HEK293 (cell line): ENCODE data around the gene MVD.
A peak's percentile ranks its signal among the peaks of the same experiment; 100 is the strongest.

Experiments used
- CTCF ChIA-PET: fragments of 350-600 bp; formaldehyde crosslinking; extraction: SDS; loops from one replicate; lab custom pipeline; 2021; ENCODE audit warnings: antibody characterized with exemption; lab: Yijun Ruan, JAX
- POLR2A ChIA-PET: fragments of 300-600 bp; formaldehyde crosslinking; extraction: SDS; loops from one replicate; lab custom pipeline; 2020; ENCODE audit warnings: antibody characterized with exemption, inconsistent platforms; lab: Yijun Ruan, JAX
- H3K27ac ChIP-seq: fragments of 200-500 bp; sonication (Bioruptor generic); 2 replicates; pipeline ENCODE4 v1.5.1; 2014; ENCODE audit warnings: low read depth, low read length, control low read depth, inconsistent platforms; ENCODE audit errors: extremely low read depth
- H3K36me3 ChIP-seq, 2 experiments: fragments of 200-500 bp in 1 of 2; sonication (Bioruptor generic) in 1 of 2; 1 replicate in 1 of 2; 2 replicates in 1 of 2; pipeline ENCODE4 v1.5.1; 2014 to 2017; ENCODE audit warnings: inconsistent platforms in 2 of 2, low read length in 2 of 2; ENCODE audit not compliant: control insufficient read depth in 2 of 2, insufficient read depth in 1 of 2
- H3K4me1 ChIP-seq: fragments of 200-500 bp; sonication (Bioruptor generic); 2 replicates; pipeline ENCODE4 v1.5.1; 2014; ENCODE audit warnings: mild to moderate bottlenecking, low read length, inconsistent platforms; ENCODE audit not compliant: control insufficient read depth, insufficient read depth
- H3K4me3 ChIP-seq: 2 replicates; pipeline ENCODE4 v1.5.1; 2011; ENCODE audit warnings: low read depth, mild to moderate bottlenecking, control low read depth, low read length, moderate library complexity
- H3K9me3 ChIP-seq: fragments of 200-500 bp; sonication (Bioruptor generic); 2 replicates; pipeline ENCODE4 v1.5.1; 2014; ENCODE audit warnings: low read depth, low read length, inconsistent platforms; ENCODE audit not compliant: control insufficient read depth, insufficient read depth
- BCL11B ChIP-seq: fragments of 450-650 bp; formaldehyde crosslinking; IDR thresholded peaks from 2 replicates; pipeline ENCODE4 v1.5.1; 2016; ENCODE audit warnings: low read depth, missing biosample characterization, missing genetic modification characterization
- EGR2 ChIP-seq: fragments of 450-650 bp; formaldehyde crosslinking; IDR thresholded peaks from 2 replicates; pipeline ENCODE4 v1.5.1; 2016; ENCODE audit warnings: low read depth, missing biosample characterization, missing genetic modification characterization
- GLIS1 ChIP-seq: fragments of 450-650 bp; formaldehyde crosslinking; IDR thresholded peaks from 2 replicates; pipeline ENCODE4 v1.5.1; 2016; ENCODE audit warnings: missing biosample characterization, missing genetic modification characterization
- GLIS2 ChIP-seq: fragments of 450-650 bp; formaldehyde crosslinking; IDR thresholded peaks from 2 replicates; pipeline ENCODE4 v1.5.1; 2016; ENCODE audit warnings: missing biosample characterization, missing genetic modification characterization
- IKZF3 ChIP-seq: fragments of 450-650 bp; IDR thresholded peaks from 2 replicates; pipeline ENCODE4 v1.5.0; 2018; ENCODE audit warnings: missing biosample characterization, mild to moderate bottlenecking, missing genetic modification characterization, moderate library complexity
- KLF16 ChIP-seq: fragments of 450-650 bp; formaldehyde crosslinking; IDR thresholded peaks from 2 replicates; pipeline ENCODE4 v1.5.1; 2017; ENCODE audit warnings: missing biosample characterization, missing genetic modification characterization
- ZEB2 ChIP-seq: fragments of 450-650 bp; formaldehyde crosslinking; IDR thresholded peaks from 2 replicates; pipeline ENCODE4 v1.5.1; 2016; ENCODE audit warnings: missing biosample characterization, missing genetic modification characterization
- ZIC2 ChIP-seq: fragments of 450-650 bp; formaldehyde crosslinking; IDR thresholded peaks from 2 replicates; pipeline ENCODE4 v1.5.1; 2016; ENCODE audit warnings: missing biosample characterization, missing genetic modification characterization
- ZNF202 ChIP-seq: fragments of 450-650 bp; formaldehyde crosslinking; IDR thresholded peaks from 2 replicates; pipeline ENCODE4 v1.5.1; 2016; ENCODE audit warnings: missing biosample characterization, missing genetic modification characterization, borderline replicate concordance
- ZNF239 ChIP-seq: fragments of 450-650 bp; formaldehyde crosslinking; IDR thresholded peaks from 2 replicates; pipeline ENCODE4 v1.5.1; 2016; ENCODE audit warnings: missing biosample characterization, missing genetic modification characterization
- ZNF335 ChIP-seq: fragments of 450-650 bp; formaldehyde crosslinking; conservative IDR thresholded peaks from 2 replicates; pipeline ENCODE4 v1.5.1; 2016; ENCODE audit warnings: missing biosample characterization, missing genetic modification characterization
- ZNF391 ChIP-seq: fragments of 450-650 bp; formaldehyde crosslinking; IDR thresholded peaks from 2 replicates; pipeline ENCODE4 v1.5.1; 2016; ENCODE audit warnings: low read depth, missing biosample characterization, missing genetic modification characterization, borderline replicate concordance
- ZNF48 ChIP-seq: fragments of 450-650 bp; formaldehyde crosslinking; IDR thresholded peaks from 2 replicates; pipeline ENCODE4 v1.5.1; 2016; ENCODE audit warnings: missing biosample characterization, missing genetic modification characterization
- ZNF629 ChIP-seq: fragments of 450-650 bp; formaldehyde crosslinking; IDR thresholded peaks from 2 replicates; pipeline ENCODE4 v1.5.1; 2017; ENCODE audit warnings: missing biosample characterization, missing genetic modification characterization
- ZNF768 ChIP-seq: fragments of 450-650 bp; formaldehyde crosslinking; IDR thresholded peaks from 2 replicates; pipeline ENCODE4 v1.5.1; 2018; ENCODE audit warnings: missing biosample characterization, mild to moderate bottlenecking, missing genetic modification characterization
- ZSCAN30 ChIP-seq: fragments of 450-650 bp; IDR thresholded peaks from 2 replicates; pipeline ENCODE4 v1.5.1; 2018; ENCODE audit warnings: missing biosample characterization, mild to moderate bottlenecking, missing genetic modification characterization, moderate library complexity
- ZXDB ChIP-seq: fragments of 450-650 bp; formaldehyde crosslinking; IDR thresholded peaks from 2 replicates; pipeline ENCODE4 v1.5.1; 2016; ENCODE audit warnings: missing biosample characterization, missing genetic modification characterization
- TF ChIP-seq, protein P1 (sequence below): IDR thresholded peaks from 2 replicates; pipeline ENCODE4 v1.6.1; 2011; ENCODE audit warnings: mild to moderate bottlenecking, low read depth, low read length, borderline replicate concordance
- TF ChIP-seq, protein P2 (sequence below): fragments of 450-650 bp; formaldehyde crosslinking; optimal IDR thresholded peaks from 2 replicates; pipeline ENCODE3; 2016; ENCODE audit warnings: missing biosample characterization, mild to moderate bottlenecking, missing genetic modification characterization
- TF ChIP-seq, protein P3 (sequence below): fragments of 450-650 bp; formaldehyde crosslinking; IDR thresholded peaks from 2 replicates; pipeline ENCODE4 v1.5.1; 2017; ENCODE audit warnings: missing biosample characterization, missing genetic modification characterization
- TF ChIP-seq, protein P4 (sequence below): fragments of 450-650 bp; formaldehyde crosslinking; IDR thresholded peaks from 2 replicates; pipeline ENCODE4 v1.5.1; 2016; ENCODE audit warnings: missing biosample characterization, missing genetic modification characterization
- TF ChIP-seq, protein P5 (sequence below): fragments of 450-650 bp; formaldehyde crosslinking; IDR thresholded peaks from 2 replicates; pipeline ENCODE4 v1.5.1; 2016; ENCODE audit warnings: missing biosample characterization, missing genetic modification characterization
- TF ChIP-seq, protein P6 (sequence below): fragments of 450-650 bp; formaldehyde crosslinking; IDR thresholded peaks from 2 replicates; pipeline ENCODE4 v1.5.1; 2016; ENCODE audit warnings: missing biosample characterization, missing genetic modification characterization, borderline replicate concordance

Gene MVD

DNA sequence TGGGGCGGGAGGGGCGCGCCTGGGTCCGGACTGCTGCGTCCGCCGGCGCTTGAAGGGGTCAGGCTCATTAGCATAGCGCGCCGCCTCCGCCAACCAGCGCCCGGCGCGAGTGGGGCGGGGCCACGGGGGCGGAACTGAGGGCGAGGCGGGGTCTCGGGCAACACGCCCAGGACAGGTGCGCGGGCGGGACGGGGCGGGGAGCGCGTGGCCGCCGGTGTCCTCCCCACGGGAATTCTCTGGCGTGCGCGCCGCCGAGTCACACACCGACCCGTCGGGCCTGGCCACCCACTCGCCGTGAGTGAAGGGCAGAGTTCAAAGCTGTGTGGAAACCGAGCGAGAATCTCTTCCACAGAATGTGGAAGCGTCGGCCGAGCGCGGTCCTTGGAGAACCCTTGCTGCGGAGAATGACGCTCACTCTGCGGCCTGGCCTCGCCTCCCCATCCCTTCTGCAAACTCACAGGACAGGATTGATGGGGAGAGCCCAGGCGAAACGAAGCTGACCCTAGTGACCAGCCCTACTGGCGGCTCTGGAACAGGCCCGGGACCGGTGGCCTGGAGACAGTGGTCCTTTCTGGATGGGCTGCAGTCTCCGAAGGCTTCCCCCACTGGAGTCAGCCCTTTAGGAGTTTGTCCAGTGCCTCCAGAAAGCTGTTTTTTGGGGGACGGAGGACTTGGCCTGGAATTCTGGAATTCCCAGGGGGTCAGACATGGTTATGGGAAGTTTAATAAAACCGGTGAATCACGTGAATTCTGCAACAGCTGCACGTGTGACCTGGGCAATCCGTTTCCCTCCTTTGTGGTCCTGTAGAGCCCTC lies 23.8 kb upstream of the MVD start, which contains the start of gene SNAI3 (continued):
- TF ChIP-seq IKZF3 (tag by site-specific recombination) (0 out of 2 replicates have a peak, but pooled peaks have one; percentile 5), ZNF48 (tag by site-specific recombination) (no peak), ZEB2 (tag by site-specific recombination) (peak; percentile 53; the same call in 1 of the 2 replicates), ZNF202 (no peak), ZNF239 (tag by site-specific recombination) (no peak), ZNF391 (tag by site-specific recombination) (no peak), GLIS2 (tag by site-specific recombination) (peak; percentile 1; the same call in 1 of the 2 replicates), ZXDB (tag by site-specific recombination) (no peak), ZSCAN30 (0 out of 2 replicates have a peak, but pooled peaks have one; percentile 27), EGR2 (tag by site-specific recombination) (peak; percentile 65), BCL11B (no peak), ZNF768 (tag by site-specific recombination) (no peak)
- TF ChIP-seq, protein P1, sequence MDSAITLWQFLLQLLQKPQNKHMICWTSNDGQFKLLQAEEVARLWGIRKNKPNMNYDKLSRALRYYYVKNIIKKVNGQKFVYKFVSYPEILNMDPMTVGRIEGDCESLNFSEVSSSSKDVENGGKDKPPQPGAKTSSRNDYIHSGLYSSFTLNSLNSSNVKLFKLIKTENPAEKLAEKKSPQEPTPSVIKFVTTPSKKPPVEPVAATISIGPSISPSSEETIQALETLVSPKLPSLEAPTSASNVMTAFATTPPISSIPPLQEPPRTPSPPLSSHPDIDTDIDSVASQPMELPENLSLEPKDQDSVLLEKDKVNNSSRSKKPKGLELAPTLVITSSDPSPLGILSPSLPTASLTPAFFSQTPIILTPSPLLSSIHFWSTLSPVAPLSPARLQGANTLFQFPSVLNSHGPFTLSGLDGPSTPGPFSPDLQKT: no peak
- TF ChIP-seq, protein P2, sequence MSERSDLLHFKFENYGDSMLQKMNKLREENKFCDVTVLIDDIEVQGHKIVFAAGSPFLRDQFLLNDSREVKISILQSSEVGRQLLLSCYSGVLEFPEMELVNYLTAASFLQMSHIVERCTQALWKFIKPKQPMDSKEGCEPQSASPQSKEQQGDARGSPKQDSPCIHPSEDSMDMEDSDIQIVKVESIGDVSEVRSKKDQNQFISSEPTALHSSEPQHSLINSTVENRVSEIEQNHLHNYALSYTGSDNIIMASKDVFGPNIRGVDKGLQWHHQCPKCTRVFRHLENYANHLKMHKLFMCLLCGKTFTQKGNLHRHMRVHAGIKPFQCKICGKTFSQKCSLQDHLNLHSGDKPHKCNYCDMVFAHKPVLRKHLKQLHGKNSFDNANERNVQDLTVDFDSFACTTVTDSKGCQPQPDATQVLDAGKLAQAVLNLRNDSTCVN (tag by site-specific recombination): peak; percentile 87
- TF ChIP-seq, protein P3, sequence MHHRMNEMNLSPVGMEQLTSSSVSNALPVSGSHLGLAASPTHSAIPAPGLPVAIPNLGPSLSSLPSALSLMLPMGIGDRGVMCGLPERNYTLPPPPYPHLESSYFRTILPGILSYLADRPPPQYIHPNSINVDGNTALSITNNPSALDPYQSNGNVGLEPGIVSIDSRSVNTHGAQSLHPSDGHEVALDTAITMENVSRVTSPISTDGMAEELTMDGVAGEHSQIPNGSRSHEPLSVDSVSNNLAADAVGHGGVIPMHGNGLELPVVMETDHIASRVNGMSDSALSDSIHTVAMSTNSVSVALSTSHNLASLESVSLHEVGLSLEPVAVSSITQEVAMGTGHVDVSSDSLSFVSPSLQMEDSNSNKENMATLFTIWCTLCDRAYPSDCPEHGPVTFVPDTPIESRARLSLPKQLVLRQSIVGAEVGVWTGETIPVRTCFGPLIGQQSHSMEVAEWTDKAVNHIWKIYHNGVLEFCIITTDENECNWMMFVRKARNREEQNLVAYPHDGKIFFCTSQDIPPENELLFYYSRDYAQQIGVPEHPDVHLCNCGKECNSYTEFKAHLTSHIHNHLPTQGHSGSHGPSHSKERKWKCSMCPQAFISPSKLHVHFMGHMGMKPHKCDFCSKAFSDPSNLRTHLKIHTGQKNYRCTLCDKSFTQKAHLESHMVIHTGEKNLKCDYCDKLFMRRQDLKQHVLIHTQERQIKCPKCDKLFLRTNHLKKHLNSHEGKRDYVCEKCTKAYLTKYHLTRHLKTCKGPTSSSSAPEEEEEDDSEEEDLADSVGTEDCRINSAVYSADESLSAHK (tag by site-specific recombination): no peak

DNA sequence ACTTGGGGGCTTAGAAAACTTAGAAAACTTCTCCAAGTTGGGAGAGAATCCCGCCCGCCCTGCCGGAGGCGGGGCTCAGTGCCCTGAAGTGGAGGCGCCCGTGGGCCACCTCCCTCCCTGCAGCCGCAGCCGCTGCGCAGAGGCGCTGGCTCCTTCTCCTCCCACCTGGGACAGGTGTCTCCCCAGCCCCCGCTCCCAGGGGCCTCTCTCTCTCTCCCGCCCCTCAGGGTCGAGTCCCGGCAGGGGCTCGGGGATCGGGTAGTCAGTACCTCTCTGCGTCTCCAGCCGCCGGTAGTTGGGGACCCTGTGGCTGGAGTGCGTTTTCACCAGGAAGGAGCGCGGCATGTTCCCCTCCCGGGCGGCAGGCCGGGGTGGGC lies 23.2 kb upstream of the MVD start:
- peaks cover 9% of the 10 kb centered on the region; the same call in 1 of the 2 replicates for H3K4me1 ChIP-seq
- no peaks in the 10 kb centered on the region for H3K9me3 ChIP-seq
- H3K4me3 ChIP-seq: peak overlapping the region; percentile 43
- CTCF ChIA-PET: interaction anchor here (1.2 to 1.5 kb wide), 2 partner anchors 13 to 14 kb away, joined by 3 read pairs; no protein-coding TSS in a partner anchor
- H3K36me3 ChIP-seq: no peaks in the 10 kb centered on the region
- H3K27ac ChIP-seq: no peak overlapping the region
- POLR2A ChIA-PET: no interaction called here
- no peak for TF ChIP-seq ZNF629
- peak; percentile 67 for TF ChIP-seq ZNF335 (tag by site-specific recombination)
- TF ChIP-seq, protein P4, sequence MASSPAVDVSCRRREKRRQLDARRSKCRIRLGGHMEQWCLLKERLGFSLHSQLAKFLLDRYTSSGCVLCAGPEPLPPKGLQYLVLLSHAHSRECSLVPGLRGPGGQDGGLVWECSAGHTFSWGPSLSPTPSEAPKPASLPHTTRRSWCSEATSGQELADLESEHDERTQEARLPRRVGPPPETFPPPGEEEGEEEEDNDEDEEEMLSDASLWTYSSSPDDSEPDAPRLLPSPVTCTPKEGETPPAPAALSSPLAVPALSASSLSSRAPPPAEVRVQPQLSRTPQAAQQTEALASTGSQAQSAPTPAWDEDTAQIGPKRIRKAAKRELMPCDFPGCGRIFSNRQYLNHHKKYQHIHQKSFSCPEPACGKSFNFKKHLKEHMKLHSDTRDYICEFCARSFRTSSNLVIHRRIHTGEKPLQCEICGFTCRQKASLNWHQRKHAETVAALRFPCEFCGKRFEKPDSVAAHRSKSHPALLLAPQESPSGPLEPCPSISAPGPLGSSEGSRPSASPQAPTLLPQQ (tag by site-specific recombination): 0 out of 2 replicates have a peak, but pooled peaks have one; percentile 14
- peak; percentile 50; the same call in 1 of the 2 replicates for TF ChIP-seq GLIS2 (tag by site-specific recombination)
- TF ChIP-seq, protein P5, sequence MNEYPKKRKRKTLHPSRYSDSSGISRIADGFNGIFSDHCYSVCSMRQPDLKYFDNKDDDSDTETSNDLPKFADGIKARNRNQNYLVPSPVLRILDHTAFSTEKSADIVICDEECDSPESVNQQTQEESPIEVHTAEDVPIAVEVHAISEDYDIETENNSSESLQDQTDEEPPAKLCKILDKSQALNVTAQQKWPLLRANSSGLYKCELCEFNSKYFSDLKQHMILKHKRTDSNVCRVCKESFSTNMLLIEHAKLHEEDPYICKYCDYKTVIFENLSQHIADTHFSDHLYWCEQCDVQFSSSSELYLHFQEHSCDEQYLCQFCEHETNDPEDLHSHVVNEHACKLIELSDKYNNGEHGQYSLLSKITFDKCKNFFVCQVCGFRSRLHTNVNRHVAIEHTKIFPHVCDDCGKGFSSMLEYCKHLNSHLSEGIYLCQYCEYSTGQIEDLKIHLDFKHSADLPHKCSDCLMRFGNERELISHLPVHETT: no peak
- TF ChIP-seq KLF16: 0 out of 2 replicates have a peak, but pooled peaks have one; percentile 6
- peak; percentile 56; the same call in 1 of the 2 replicates for TF ChIP-seq ZIC2 (tag by site-specific recombination)
- TF ChIP-seq GLIS1 (tag by site-specific recombination): peak; percentile 34; the same call in 1 of the 2 replicates
- TF ChIP-seq, protein P6, sequence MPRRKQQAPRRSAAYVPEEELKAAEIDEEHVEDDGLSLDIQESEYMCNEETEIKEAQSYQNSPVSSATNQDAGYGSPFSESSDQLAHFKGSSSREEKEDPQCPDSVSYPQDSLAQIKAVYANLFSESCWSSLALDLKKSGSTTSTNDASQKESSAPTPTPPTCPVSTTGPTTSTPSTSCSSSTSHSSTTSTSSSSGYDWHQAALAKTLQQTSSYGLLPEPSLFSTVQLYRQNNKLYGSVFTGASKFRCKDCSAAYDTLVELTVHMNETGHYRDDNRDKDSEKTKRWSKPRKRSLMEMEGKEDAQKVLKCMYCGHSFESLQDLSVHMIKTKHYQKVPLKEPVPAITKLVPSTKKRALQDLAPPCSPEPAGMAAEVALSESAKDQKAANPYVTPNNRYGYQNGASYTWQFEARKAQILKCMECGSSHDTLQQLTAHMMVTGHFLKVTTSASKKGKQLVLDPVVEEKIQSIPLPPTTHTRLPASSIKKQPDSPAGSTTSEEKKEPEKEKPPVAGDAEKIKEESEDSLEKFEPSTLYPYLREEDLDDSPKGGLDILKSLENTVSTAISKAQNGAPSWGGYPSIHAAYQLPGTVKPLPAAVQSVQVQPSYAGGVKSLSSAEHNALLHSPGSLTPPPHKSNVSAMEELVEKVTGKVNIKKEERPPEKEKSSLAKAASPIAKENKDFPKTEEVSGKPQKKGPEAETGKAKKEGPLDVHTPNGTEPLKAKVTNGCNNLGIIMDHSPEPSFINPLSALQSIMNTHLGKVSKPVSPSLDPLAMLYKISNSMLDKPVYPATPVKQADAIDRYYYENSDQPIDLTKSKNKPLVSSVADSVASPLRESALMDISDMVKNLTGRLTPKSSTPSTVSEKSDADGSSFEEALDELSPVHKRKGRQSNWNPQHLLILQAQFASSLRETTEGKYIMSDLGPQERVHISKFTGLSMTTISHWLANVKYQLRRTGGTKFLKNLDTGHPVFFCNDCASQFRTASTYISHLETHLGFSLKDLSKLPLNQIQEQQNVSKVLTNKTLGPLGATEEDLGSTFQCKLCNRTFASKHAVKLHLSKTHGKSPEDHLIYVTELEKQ: no peak
